NCI-H2227 (cell line): Measurements from ENCODE around the gene KDM6B.

Experiments
- DNase-seq: peaks from one replicate; lab custom pipeline; 2025; ENCODE audit not compliant: unreplicated experiment; lab: John Stamatoyannopoulos, UW

KDM6B gene

DNA sequence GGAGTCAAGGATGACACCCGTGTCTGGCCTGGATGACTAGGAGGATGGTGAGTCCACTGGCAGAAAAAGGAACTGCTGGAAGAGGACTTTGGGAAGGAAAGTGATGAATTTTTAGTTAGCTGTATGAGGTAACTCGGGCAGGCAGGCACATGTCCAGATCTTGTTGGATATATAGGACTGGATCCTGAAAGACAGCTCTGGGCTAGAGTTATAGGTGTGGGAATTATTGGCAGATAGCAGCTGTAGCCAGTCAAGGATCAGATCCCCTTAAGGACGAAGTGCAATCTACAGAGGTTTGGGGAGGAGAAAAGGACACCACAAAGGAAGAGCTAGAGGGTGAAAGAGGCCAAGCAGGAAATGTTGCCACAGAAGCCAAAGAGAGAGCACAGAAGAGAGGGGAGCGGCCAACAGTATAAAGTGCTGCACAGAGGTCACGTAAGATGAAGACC, 33.9 kb downstream of the KDM6B start:
- DNase-seq, result no peak

DNA sequence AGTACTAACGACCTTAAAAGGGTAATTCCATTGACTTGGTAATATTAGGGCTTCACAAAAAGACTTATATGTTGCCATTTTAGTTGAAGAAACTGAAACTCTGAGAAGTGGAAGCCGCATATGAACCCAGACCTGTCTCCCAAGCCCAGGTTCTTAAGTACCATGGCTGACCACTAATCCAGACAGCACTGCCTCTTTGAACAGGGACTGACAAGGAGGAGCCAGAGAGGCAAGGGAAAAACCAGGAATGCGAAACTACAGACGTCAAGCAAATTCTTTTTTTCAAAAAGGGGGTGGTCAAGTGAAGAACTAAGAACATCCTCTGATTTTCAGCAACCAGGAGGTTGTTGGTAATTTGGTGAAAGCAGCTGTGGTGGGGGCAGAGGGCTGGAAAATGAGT, 39.0 kb downstream of the KDM6B start:
- DNase-seq, result peak; percentile 20

DNA sequence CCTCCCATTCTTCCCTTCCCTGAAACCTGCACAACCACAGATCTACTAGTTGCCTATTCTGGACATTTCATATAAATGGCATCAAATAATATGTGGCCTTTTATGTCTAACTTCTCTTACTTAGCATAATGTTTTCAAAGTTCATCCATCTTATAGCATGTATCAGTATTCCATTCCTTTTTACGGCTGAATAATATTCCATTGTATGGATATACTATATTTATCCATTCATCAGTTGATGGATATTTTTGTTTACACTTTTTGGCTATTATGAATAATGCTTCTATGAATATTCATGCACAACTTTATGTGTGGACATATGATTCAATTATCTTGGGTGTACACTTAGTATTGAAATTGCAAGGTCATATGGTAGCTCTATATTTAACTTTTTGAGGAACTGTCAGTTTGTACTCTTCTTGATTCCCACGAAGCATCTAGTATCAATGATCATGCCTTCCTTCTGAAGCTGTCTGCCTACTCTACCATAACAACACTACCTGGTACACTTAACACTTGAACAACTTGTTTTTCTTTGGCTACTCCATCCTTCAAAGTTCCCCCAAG, 41.9 kb downstream of the KDM6B start:
- no peak for DNase-seq

DNA sequence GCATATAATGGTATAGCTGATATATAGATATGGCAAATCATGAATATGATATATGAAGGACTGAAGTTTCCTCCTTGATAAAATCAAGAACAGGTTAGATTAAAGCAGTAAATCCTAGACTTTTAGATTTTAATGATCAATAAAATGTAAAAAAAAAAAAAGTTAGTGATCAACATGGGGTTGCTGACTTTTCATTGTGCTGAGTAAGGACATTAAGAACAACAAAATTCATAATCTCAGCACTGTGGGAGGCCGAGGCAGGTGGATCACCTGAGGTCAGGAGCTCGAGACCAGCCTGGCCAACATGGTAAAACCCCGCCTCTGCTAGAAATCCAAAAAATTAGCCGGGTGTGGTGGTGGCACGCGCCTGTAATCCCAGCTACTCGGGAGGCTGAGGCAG, 44.2 kb downstream of the KDM6B start:
- no peak for DNase-seq

DNA sequence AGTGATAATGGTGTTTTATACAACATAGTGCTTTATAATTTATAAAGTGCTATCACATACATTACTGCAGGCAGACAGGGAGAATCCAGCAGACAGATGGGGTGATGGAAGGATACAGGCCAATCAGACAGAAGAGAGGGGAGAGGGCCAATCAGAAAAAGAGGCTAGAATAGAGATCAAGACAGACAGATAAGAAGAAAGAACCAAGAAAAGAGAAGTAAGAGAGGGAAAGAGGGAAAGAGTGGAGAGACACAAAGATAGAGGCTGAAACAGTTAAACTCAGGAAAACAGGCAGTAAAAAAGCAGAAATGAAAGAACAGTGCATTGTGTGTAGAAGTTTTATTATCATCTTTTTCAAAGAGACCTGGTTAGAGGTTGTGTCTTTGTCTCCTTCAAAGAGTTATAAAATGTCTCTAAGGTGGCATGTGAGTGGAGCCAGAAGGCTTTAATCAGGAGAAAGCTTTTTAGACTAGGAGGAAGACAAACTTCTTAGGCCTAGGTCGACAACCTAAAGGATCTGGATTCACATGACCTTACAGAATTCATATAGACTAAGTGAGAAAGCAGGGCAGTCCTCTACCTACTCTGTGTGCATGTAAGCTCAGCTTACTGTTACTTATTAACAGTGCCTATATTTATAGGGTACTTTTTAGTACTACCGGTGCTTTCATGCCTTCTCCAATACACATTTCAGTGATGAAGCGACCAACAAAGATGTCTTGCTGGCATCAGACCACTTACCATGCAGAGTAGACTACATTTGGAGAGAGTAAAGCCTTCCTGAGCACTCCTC, 46.3 kb downstream of the KDM6B start:
- no peak for DNase-seq

DNA sequence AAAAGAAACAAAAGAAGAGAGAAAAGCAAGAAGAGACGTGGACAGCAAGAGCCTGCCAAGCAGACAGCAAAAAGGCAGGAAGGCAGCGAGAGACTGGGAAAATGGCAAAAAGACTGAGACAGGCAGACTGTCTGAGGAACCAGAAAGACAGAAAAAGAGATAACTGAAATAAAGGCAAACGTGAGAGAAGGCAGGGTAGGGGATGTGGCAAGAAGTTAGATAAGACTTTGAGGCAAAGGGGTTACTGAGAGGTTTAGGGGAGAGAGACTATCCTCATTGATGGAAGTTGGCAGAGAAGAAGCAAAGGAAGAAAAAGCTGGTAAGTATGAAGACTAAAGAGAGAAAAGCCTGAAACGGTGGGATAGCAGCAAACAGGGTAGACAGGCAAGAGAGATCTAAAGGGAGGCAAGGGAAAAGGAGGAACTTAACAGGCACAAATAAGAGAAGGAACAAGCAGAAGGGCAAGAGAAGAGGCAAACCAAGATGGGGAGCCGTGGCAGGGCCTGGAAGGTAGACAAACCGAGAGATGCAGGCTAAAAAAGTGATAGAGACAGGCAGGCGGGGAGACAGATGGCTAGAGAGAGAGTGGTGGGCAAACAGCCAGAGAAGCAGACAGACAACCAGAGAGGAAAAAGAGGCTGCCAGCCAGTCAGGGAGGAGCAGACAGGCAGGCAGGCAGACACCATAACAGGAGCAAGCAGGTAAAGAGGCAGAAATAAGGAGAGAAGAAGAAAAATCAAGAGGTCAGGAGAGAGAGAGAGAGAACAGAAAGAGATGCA, 47.4 kb downstream of the KDM6B start:
- DNase-seq, result no peak

DNA sequence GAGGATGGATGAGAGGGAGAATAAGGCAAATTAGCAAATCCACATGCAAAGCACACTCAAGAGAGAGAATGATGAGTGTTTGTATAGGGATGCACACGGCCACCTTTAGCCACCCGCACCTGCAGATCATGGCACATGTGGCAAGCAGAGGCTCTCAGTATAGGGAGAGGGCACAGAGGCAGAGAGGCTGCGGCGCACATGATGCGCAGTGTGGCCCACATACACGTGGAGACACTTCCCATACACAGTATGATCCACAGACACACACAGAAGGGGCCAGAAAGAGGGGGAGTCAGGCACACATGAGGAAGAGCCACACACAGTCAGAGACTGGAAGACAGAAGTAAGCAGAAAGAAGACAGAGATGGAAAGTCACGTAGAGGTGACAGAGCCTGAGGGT, 48.1 kb downstream of the KDM6B start:
- DNase-seq, result no peak

DNA sequence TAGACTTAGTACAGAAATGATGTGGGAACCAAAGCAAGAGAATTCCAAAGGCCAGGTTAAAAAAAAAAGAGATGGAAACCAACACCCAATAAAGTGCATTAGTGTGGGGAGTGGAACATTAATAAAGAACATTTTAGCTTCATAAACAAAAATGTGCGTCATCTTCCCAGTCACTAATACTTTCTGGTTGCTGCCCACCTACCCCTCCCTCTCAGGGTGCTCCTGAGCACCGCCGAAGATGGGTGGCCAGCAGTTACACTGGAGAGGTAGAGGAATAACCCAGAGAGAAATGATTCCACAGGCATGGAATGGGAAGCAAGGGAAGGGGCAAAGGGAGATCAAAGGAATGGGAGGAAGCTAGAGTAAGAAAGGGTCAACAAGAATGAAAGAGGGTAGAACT, 48.6 kb downstream of the KDM6B start:
- DNase-seq, result no peak
